CD14-positive monocyte (primary cell): ENCODE results near the gene MYOM1. TPM values are rescaled to one million over a fixed set of nuclear protein-coding genes. Genes with fewer than 3 reads are reported as not detected.

ENCODE experiments used
- DNase-seq, 3 donors: peaks; one replicate each; pipeline ENCODE4 v3.0.0-alpha.2; 2011 to 2022
- H2AFZ ChIP-seq: 2 replicates; pipeline ENCODE4 v1.6.0; 2012; ENCODE audit warnings: mild to moderate bottlenecking, low read depth, low read length, inconsistent platforms; ENCODE audit not compliant: insufficient read depth, poor library complexity, severe bottlenecking
- H3K27ac ChIP-seq, 2 donors: 1 replicate in 1 of 2; 2 replicates in 1 of 2; pipeline ENCODE4 v1.5.1; 2012 to 2013; ENCODE audit warnings: low read length in 2 of 2, control low read depth in 1 of 2, inconsistent platforms in 1 of 2, low read depth in 1 of 2, mild to moderate bottlenecking in 1 of 2
- H3K27me3 ChIP-seq, 2 donors: one replicate each; pipeline versions ENCODE4 v1.6.0 to v1.6.1; 2011 to 2013; ENCODE audit warnings: low read length in 2 of 2; ENCODE audit not compliant: control insufficient read depth in 2 of 2, insufficient read depth in 2 of 2
- H3K36me3 ChIP-seq, 2 donors: replicated peaks in 1 of 2; 1 replicate in 1 of 2; 2 replicates in 1 of 2; pipeline versions ENCODE4 v1.5.1 to v1.6.1; 2012 to 2013; ENCODE audit warnings: low read length in 2 of 2, control low read depth in 1 of 2, inconsistent platforms in 1 of 2, mild to moderate bottlenecking in 1 of 2; ENCODE audit not compliant: insufficient read depth in 2 of 2, control insufficient read depth in 1 of 2
- H3K4me1 ChIP-seq, 2 donors: 1 replicate in 1 of 2; 2 replicates in 1 of 2; pipeline versions ENCODE4 v1.5.1 to v1.6.1; 2012 to 2013; ENCODE audit warnings: low read length in 2 of 2, control low read depth in 1 of 2, inconsistent platforms in 1 of 2, mild to moderate bottlenecking in 1 of 2, moderate library complexity in 1 of 2; ENCODE audit not compliant: insufficient read depth in 2 of 2, control insufficient read depth in 1 of 2
- H3K4me2 ChIP-seq: replicated peaks from 2 replicates; pipeline ENCODE3; 2012; ENCODE audit warnings: low read length, moderate library complexity, mild to moderate bottlenecking; ENCODE audit not compliant: poor library complexity, severe bottlenecking; ENCODE audit errors: extremely low read depth
- H3K4me3 ChIP-seq, 3 experiments: fragments of 200-600 bp in 1 of 3; sonication (generic) in 1 of 3; replicated peaks in 1 of 3; 1 replicate in 2 of 3; 2 replicates in 1 of 3; pipeline ENCODE4 v1.5.1; 2011 to 2013; ENCODE audit warnings: low read length in 3 of 3, mild to moderate bottlenecking in 3 of 3, control low read depth in 2 of 3, low read depth in 2 of 3, inconsistent platforms in 1 of 3, moderate library complexity in 1 of 3
- H3K79me2 ChIP-seq: 2 replicates; pipeline ENCODE4 v1.6.0; 2012; ENCODE audit warnings: mild to moderate bottlenecking, control low read depth, inconsistent platforms, low read length, moderate library complexity; ENCODE audit not compliant: insufficient read depth
- H3K9ac ChIP-seq: 2 replicates; pipeline ENCODE4 v1.6.0; 2017; ENCODE audit warnings: low read length, mild to moderate bottlenecking; ENCODE audit not compliant: insufficient read depth, poor library complexity, severe bottlenecking
- H3K9me3 ChIP-seq, 2 donors: replicated peaks in 1 of 2; 1 replicate in 1 of 2; 2 replicates in 1 of 2; pipeline versions ENCODE4 v1.5.1 to v1.6.1; 2012 to 2013; ENCODE audit warnings: low read length in 2 of 2, control low read depth in 1 of 2; ENCODE audit not compliant: control insufficient read depth in 1 of 2, insufficient read depth in 1 of 2
- H4K20me1 ChIP-seq: 2 replicates; pipeline ENCODE4 v1.6.0; 2012; ENCODE audit warnings: mild to moderate bottlenecking, low read length, control low read depth, moderate library complexity; ENCODE audit not compliant: insufficient read depth
- H3K27ac Mint-ChIP-seq, 7 donors: one replicate each; pipeline ENCODE4 v1.8.0; 2020; ENCODE audit warnings: mild to moderate bottlenecking in 7 of 7, mixed read lengths in 7 of 7, moderate library complexity in 6 of 7, inconsistent platforms in 2 of 7
- H3K27me3 Mint-ChIP-seq, 3 donors: one replicate each; pipeline ENCODE4 v1.8.0; 2021 to 2022; ENCODE audit warnings: low read depth in 3 of 3, mild to moderate bottlenecking in 3 of 3, mixed read lengths in 3 of 3, moderate library complexity in 3 of 3, inconsistent platforms in 1 of 3
- H3K36me3 Mint-ChIP-seq, 2 donors: one replicate each; pipeline ENCODE4 v1.8.0; 2020; ENCODE audit warnings: mixed read lengths in 2 of 2, inconsistent platforms in 1 of 2, mild to moderate bottlenecking in 1 of 2
- H3K4me1 Mint-ChIP-seq: one replicate; pipeline ENCODE4 v1.8.0; 2020; ENCODE audit warnings: mild to moderate bottlenecking, mixed read lengths
- H3K4me3 Mint-ChIP-seq, 2 donors: one replicate each; pipeline ENCODE4 v1.8.0; 2020; ENCODE audit warnings: mild to moderate bottlenecking in 2 of 2, mixed read lengths in 2 of 2, moderate library complexity in 1 of 2
- H3K9me3 Mint-ChIP-seq, 7 donors: one replicate each; pipeline ENCODE4 v1.8.0; 2020 to 2022; ENCODE audit warnings: mixed read lengths in 7 of 7, mild to moderate bottlenecking in 6 of 7, moderate library complexity in 6 of 7, inconsistent platforms in 2 of 7
- WGBS: methylation state at CpG from one replicate; pipeline ENCODE4 v1.1.5; 2013; ENCODE audit warnings: missing lambda C conversion rate; ENCODE audit not compliant: insufficient coverage; 5-methylcytosine and 5-hydroxymethylcytosine counted together
- intact Hi-C, 2 donors: fragments of 100-400 bp; cut with micrococcal nuclease; formaldehyde crosslinking; loops; one replicate each; pipeline versions ENCODE4 v1.15.0 to v1.15.1; 2023
- polyA plus RNA-seq, 3 donors: library from polyadenylated mRNA; depleted of rRNA in 1 of 3; unstranded in 2 of 3; stranded (reverse) in 1 of 3; fragments of 300-500 nt in 2 of 3; fragments of >200 nt in 1 of 3; fragmentation: Illumina TruSeq in 2 of 3; gene quantifications; 1 replicate in 2 of 3; 2 replicates in 1 of 3; pipeline ENCODE4 v1.2.3, GENCODE V29; 2012 to 2021
- TF ChIP-seq, protein P1 (sequence below): fragments of 200-600 bp; IDR thresholded peaks from one replicate; pipeline ENCODE4 v1.8.0; 2022; ENCODE audit warnings: antibody characterized with exemption, mild to moderate bottlenecking

MYOM1 gene
- polyA plus RNA-seq, 3 donors = 0.05 to 0.95 (median 0.22) TPM

- Histone ChIP-seq H3K36me3 (no peaks in the 10 kb centered on the region), H3K79me2 (no peaks in the 10 kb centered on the region), H3K4me3 (no peak overlapping the region), H2AFZ (no peak overlapping the region), H3K27me3 (no peaks in the 10 kb centered on the region), H3K9me3 (no peaks in the 10 kb centered on the region), H4K20me1 (no peaks in the 10 kb centered on the region), H3K4me2 (no peak overlapping the region), H3K9ac (no peak overlapping the region), H3K4me1 (peaks cover 0 to 3% of the 10 kb centered on the region in 2 donors), H3K27ac (no peak overlapping the region)
- Mint-ChIP-seq H3K36me3 (peaks cover 3 to 8% of the 10 kb centered on the region in 2 donors), H3K27ac (no peak overlapping the region), H3K4me1 (peaks cover 4% of the 10 kb centered on the region), H3K4me3 (no peak overlapping the region), H3K9me3 (peaks cover 0 to 4% (median 1%) of the 10 kb centered on the region in 7 donors), H3K27me3 (peaks cover 0 to 2% (median 0%) of the 10 kb centered on the region in 3 donors)
- intact Hi-C loops = no loop called here
- WGBS = 100% methylated on average over 1 of the region's 2 CpGs
- TF ChIP-seq, protein P1, sequence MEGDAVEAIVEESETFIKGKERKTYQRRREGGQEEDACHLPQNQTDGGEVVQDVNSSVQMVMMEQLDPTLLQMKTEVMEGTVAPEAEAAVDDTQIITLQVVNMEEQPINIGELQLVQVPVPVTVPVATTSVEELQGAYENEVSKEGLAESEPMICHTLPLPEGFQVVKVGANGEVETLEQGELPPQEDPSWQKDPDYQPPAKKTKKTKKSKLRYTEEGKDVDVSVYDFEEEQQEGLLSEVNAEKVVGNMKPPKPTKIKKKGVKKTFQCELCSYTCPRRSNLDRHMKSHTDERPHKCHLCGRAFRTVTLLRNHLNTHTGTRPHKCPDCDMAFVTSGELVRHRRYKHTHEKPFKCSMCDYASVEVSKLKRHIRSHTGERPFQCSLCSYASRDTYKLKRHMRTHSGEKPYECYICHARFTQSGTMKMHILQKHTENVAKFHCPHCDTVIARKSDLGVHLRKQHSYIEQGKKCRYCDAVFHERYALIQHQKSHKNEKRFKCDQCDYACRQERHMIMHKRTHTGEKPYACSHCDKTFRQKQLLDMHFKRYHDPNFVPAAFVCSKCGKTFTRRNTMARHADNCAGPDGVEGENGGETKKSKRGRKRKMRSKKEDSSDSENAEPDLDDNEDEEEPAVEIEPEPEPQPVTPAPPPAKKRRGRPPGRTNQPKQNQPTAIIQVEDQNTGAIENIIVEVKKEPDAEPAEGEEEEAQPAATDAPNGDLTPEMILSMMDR = no peak
- DNase-seq = peak in 1 of 3 donors; percentile 11
These were observed 16.1 kb upstream of the MYOM1 start for GRCh38 chr18:3235846-3236245.

GRCh38 chr18:3234457-3234856 lies 14.7 kb upstream of the MYOM1 start:
- peaks cover 6% of the 10 kb centered on the region for H3K4me1 Mint-ChIP-seq
- no CpG with 5 or more reads among the region's 5 CpGs for WGBS
- no peaks in the 10 kb centered on the region for H3K27me3 ChIP-seq
- no peak overlapping the region for H3K4me2 ChIP-seq
- H3K36me3 Mint-ChIP-seq = peaks cover 0 to 3% of the 10 kb centered on the region in 2 donors
- no peak overlapping the region for H3K27ac ChIP-seq
- H3K79me2 ChIP-seq = no peaks in the 10 kb centered on the region
- DNase-seq = no peak
- H3K4me1 ChIP-seq = peaks cover 0 to 3% of the 10 kb centered on the region in 2 donors
- no peak overlapping the region for H3K9ac ChIP-seq
- H3K36me3 ChIP-seq = no peaks in the 10 kb centered on the region
- H3K9me3 Mint-ChIP-seq = peaks cover 0 to 2% (median 0%) of the 10 kb centered on the region in 7 donors
- intact Hi-C loops = no loop called here
- H3K4me3 Mint-ChIP-seq = no peak overlapping the region
- no peaks in the 10 kb centered on the region for H4K20me1 ChIP-seq
- no peak overlapping the region for H3K4me3 ChIP-seq
- no peaks in the 10 kb centered on the region for H3K9me3 ChIP-seq
- no peak overlapping the region for H2AFZ ChIP-seq
- TF ChIP-seq, protein P1 = no peak
- no peak overlapping the region for H3K27ac Mint-ChIP-seq
- peaks cover 0 to 2% (median 0%) of the 10 kb centered on the region in 3 donors for H3K27me3 Mint-ChIP-seq
